Measurements from ENCODE around the gene UBE2B. TPM values are rescaled to one million over a fixed set of nuclear protein-coding genes. Genes with fewer than 3 reads are reported as not detected.

The UBE2B gene
- total and polyA plus RNA-seq, 7 donors: 146 to 296 (median 210) TPM

GRCh38 chr5:134383980-134384697, 12.8 kb downstream of the UBE2B start:
- 49 to 70% (median 60%) methylated on average over 4 of the region's 4 CpGs for WGBS, 3 donors
- Histone ChIP-seq H3K4me1 (no peaks in the 10 kb centered on the region), H3K36me3 (ENCODE audit: insufficient read depth in 1 of 2, low read depth in 1 of 2) (peaks cover 7 to 100% of the 10 kb centered on the region in 2 donors), H3K9me3 (no peaks in the 10 kb centered on the region), H3K4me3 (no peak overlapping the region), H3K27ac (no peak overlapping the region), H3K27me3 (ENCODE audit: insufficient read depth in 3 of 3, low read length in 2 of 3) (no peaks in the 10 kb centered on the region)
- no peak for ATAC-seq
- no peak for DNase-seq
- intact Hi-C loops (cut with DNase I): no loop called here
- TF ChIP-seq CTCF (IDR thresholded peaks at IDR 0.05): no peak

- intact Hi-C loops (cut with DNase I): no loop called here
- Histone ChIP-seq H3K27ac (no peak overlapping the region), H3K9me3 (no peaks in the 10 kb centered on the region), H3K4me3 (no peak overlapping the region), H3K27me3 (ENCODE audit: insufficient read depth in 3 of 3, low read length in 2 of 3) (no peaks in the 10 kb centered on the region), H3K36me3 (ENCODE audit: insufficient read depth in 1 of 2, low read depth in 1 of 2) (peaks cover 6 to 100% of the 10 kb centered on the region in 2 donors), H3K4me1 (no peaks in the 10 kb centered on the region)
- WGBS, 3 donors: 93 to 100% (median 94%) methylated on average over 1 of the region's 1 CpG
- ATAC-seq (peak in 2 of 4 donors; percentile 46 to 54), DNase-seq (no peak)
- no peak for TF ChIP-seq CTCF (IDR thresholded peaks at IDR 0.05)
Observed at GRCh38 chr5:134387443-134387842, 16.1 kb downstream of the UBE2B start.

GRCh38 chr5:134392301-134392700, 20.9 kb downstream of the UBE2B start:
- WGBS, 3 donors: 90 to 97% (median 94%) methylated on average over 2 of the region's 2 CpGs
- DNase-seq (no peak), ATAC-seq (no peak)
- TF ChIP-seq CTCF (IDR thresholded peaks at IDR 0.05): no peak
- no peak overlapping the region for H3K27ac ChIP-seq
- H3K36me3 ChIP-seq (ENCODE audit: insufficient read depth in 1 of 2, low read depth in 1 of 2): peaks cover 5 to 100% of the 10 kb centered on the region in 2 donors
- H3K9me3 ChIP-seq: no peaks in the 10 kb centered on the region
- no peaks in the 10 kb centered on the region for H3K27me3 ChIP-seq (ENCODE audit: insufficient read depth in 3 of 3, low read length in 2 of 3)
- no peak overlapping the region for H3K4me3 ChIP-seq
- no peaks in the 10 kb centered on the region for H3K4me1 ChIP-seq
- intact Hi-C loops (cut with DNase I): no loop called here

GRCh38 chr5:134394932-134395331, 23.6 kb downstream of the UBE2B start:
- 85 to 94% (median 94%) methylated on average over 7 of the region's 7 CpGs for WGBS, 3 donors
- no peak for ATAC-seq
- TF ChIP-seq CTCF (IDR thresholded peaks at IDR 0.05): no peak

GRCh38 chr5:134396274-134396673, 24.9 kb downstream of the UBE2B start:
- intact Hi-C loops (cut with DNase I): no loop called here
- Histone ChIP-seq H3K36me3 (ENCODE audit: insufficient read depth in 1 of 2, low read depth in 1 of 2) (peaks cover 5 to 89% of the 10 kb centered on the region in 2 donors), H3K9me3 (no peaks in the 10 kb centered on the region), H3K4me3 (no peak overlapping the region), H3K27ac (no peak overlapping the region), H3K4me1 (no peaks in the 10 kb centered on the region), H3K27me3 (ENCODE audit: insufficient read depth in 3 of 3, low read length in 2 of 3) (no peaks in the 10 kb centered on the region)
- TF ChIP-seq CTCF (IDR thresholded peaks at IDR 0.05): no peak
- DNase-seq: no peak
- WGBS, 3 donors: 77 to 89% (median 80%) methylated on average over 4 of the region's 4 CpGs
- ATAC-seq: peak in 2 of 4 donors; percentile 10 to 22

More at GRCh38 chr5:134394932-134395331, 23.6 kb downstream of the UBE2B start:
- no peaks in the 10 kb centered on the region for H3K27me3 ChIP-seq (ENCODE audit: insufficient read depth in 3 of 3, low read length in 2 of 3)
- no peaks in the 10 kb centered on the region for H3K4me1 ChIP-seq
- peaks cover 3 to 97% of the 10 kb centered on the region in 2 donors for H3K36me3 ChIP-seq (ENCODE audit: insufficient read depth in 1 of 2, low read depth in 1 of 2)
- no peak for DNase-seq
- H3K27ac ChIP-seq: no peak overlapping the region
- H3K9me3 ChIP-seq: no peaks in the 10 kb centered on the region
- intact Hi-C loops (cut with DNase I): no loop called here
- no peak overlapping the region for H3K4me3 ChIP-seq

All from psoas muscle (tissue), 8 donors.